GM18870 (cell line): ENCODE data around the gene GRK5.

Experiments used
- ATAC-seq: cut with Tn5 transposase; IDR thresholded peaks from one replicate; pipeline ENCODE4 v1.9.1; 2021; ENCODE audit warnings: moderate library complexity; ENCODE audit not compliant: unreplicated experiment

GRK5 gene

DNA sequence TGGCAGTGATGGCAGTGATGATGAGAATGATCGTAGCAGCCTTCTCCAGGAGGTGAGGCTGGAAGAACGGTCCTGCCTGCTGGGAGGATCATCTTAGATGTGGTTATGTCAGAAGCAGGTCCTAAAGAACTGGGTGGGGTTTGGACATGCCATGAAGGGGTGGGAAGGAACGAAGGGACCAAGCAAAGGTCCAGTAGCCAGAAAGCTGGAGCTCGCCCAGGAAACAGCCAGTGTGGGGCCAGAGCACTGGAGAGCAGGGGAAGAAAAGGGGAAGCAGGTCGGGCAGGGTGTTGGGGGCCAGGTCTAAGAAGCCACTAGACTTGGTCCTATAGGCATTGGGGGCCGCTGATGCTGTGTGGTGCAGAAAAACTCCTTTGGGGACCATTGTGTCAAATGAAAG is 207.8 kb downstream of the GRK5 start:
- ATAC-seq, result no peak

- ATAC-seq, result no peak
These were observed 208.4 kb downstream of the GRK5 start for GRCh38 chr10:119415536-119416503.

DNA sequence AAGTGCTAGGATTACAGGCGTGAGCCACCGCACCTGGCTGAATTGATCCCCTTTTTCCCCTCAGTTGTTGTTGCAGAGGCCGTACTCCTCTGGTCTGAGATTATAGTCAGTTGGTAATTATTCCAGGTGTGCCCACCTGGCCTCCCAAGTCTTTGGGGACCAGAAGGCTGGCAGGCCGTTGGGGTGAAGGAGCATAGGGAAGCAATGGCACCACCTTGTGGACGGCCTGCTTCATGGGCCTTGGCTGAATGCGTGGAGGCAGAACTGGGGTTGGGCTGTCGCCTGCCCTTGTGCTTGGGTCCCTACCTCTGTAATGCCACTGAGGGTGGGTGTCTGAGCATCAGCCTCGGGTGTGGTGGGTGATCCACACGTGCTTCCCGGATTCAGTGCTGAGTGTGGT is 209.5 kb downstream of the GRK5 start:
- no peak for ATAC-seq

- ATAC-seq, result no peak
These were observed 210.5 kb downstream of the GRK5 start for GRCh38 chr10:119417852-119418251.

GRCh38 chr10:119418362-119418761 is 211.0 kb downstream of the GRK5 start:
- ATAC-seq, result no peak

DNA sequence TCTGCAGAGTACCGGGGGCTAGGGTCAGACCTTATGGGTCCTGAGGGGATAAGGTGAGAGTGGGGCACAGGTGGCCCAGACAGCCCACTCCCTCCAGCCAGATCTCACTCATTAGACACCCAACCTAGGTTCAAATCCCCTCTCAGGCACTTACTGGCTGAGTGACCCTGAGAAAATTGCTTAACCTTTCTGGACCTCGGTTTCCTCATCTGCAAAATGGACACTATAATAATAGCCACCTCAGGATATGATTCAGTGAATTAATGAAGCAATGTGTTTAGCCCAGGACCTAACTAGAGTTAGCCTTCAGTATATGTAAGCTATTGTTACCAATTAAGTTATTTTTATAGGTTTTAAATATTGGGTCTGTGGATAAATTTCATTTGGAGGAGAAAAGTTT is 212.6 kb downstream of the GRK5 start:
- ATAC-seq, result no peak

DNA sequence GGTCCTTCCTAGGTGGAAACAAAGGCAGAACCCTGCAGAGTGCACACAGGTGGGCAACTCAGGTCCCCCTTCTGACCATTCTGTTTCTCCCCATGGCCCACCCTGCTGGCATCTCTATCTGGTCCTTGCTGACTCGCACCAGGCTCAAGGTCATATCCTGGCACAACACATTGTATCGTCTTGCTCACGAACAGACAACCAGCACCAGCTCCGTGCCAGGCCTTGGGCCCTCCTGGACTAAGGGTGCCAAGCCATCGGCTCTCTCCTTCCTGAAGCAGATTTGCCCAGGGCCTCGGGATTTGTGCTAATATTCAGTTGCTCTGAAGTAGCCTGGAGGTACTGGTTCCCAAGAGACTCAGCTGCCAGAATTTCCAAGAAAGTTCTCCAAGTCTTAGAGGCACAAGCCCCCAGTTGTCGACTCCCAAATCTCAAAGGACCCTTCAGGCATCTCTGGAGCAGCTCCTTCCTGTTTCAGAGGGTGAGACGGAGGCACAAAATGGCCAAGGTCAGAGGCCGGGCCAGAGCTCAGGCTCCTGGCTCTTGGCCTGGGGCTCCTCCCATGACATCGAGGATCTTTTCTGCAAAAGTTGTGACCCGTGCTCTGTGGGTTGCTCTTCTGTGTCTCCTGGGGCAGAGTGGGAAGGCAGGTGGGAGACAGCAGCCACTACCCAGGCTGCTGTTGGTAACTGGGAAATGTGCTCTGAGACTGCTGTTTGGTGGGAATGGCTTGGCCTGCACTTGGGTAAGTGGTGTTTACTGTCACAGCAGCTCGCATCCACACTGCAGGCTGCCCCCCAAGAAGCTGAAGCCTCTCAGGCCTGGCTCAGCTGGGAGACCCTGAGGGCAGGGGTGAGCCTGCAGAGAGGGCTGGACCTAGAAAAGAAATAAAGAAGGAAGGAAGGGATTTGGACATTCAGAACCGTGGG is 213.8 kb downstream of the GRK5 start:
- ATAC-seq, result no peak

DNA sequence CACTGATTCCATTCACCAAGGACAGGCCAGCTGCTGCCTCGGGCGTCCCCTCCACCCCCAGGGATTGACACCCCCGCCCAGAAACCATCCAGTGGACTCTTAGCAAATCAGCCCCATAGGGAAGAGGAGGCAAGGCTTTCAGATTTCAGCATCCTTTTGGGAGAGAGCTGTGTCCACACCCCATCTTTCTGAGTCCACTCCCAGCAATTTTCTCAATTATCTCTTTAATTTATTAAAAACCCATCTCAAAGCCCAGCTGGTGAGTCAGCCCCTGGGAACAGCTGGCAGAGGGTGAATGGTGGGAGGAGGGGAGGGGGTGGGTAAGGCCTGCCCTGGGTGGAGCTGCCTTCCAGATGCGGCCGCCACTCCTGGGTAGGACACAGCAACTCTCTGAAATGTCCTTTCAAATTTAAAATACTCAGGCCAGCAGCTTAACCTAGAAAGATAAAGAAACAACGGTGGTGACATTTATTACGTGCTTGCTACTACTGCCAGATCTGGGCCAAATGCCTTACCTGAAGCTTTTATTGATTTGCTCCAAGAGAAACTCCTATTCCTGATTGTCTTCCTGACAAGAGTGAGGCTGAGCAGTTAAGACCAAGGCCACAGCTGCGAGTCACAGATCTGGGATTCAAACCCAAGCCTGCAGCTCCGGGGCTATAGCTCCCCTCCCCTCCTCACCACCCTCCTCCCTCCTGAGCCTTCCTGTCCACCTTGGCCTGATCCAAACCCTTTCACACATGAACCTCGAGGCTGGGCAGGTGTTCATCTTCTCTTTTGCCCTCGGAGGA is 214.7 kb downstream of the GRK5 start:
- no peak for ATAC-seq

- ATAC-seq, result no peak
These were observed 215.5 kb downstream of the GRK5 start for GRCh38 chr10:119422682-119423509.

DNA sequence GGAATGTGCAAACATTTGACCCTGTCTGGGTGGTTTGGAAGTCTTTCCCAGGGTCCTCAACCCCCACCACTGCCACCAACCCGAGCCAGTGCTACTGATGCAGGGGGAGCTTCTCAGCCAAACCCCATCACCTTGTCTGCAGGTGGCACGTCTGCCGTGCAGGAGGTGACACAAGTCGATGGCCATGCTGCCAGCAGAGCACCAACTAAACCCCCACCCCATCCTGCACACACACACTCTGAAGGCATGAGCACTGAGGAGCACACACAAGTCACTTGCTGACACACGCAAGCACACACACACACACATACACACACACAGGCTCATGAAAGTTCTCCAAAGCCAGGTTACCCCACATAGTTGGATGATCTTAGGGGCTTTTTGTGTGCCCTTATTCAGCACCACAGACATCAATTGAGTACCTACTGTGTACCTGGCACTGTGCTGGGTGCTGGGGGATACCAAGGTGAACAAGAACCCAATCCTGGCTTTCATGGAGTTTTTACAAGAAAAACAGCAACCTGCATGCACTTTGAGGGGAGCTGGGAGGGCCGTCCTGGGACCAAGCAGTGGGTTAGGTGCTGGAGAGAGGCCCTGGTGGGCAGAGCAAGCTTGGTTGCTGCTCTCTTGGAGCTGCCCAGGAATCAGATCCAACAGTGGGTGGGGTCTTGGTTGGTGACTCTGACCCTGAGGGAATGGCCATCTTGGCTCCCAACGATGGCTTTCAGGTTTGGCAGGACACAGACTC is 216.3 kb downstream of the GRK5 start:
- ATAC-seq, result no peak

- ATAC-seq, result no peak
These were observed 217.0 kb downstream of the GRK5 start for GRCh38 chr10:119424258-119424975.

DNA sequence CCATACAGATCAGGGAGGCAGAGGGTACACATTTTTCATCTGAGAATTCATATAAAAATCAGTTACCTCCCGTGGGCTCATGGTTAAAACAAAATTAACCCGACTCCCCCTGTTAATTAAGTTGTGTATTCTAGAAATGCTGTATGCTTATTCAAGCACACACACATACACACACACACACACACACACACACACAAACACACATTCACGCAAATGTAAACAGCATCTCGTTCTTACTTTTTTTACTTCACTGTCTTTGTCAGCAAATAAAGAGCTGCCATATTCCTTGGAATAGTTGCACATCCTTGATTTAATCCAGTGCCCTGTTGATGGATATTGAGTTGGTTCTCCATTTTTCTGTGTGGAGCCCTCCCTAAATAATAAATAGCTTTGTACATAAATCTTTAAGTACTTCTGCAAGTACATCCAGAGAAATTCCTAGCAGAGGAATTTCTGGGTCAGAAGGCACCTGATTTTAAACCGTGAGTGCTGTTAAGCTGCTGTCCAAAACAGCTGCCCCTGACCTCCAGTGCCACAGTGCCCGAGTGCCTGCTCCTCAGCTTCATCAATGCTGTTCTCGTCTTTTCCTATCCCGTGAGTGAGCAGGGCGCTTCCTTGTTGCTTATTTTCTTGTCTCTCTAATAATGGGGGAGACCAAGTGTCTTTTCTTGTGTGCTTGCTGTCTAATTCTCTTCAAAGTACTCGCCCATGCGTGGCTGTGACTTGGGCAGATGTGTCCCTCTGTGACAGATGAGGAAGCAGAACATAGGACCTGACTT is 217.9 kb downstream of the GRK5 start:
- no peak for ATAC-seq

DNA sequence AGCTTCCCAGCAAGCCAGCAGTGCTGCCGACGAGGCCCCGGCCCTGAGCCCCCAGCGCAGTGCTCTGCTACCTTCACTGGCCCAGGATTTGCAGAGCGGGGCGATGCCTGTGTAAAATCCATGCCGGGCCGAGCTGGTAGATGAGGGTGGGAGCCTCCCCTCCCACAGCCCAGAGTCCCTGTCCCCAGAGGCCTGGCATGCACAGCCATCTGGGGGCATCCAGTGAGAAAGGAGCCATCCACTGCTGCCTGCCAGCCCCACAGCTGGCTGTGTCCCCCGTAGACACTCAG is 218.5 kb downstream of the GRK5 start:
- ATAC-seq, result no peak

GRCh38 chr10:119426699-119427098 is 219.3 kb downstream of the GRK5 start:
- ATAC-seq, result no peak

GRCh38 chr10:119427263-119427864 is 220.0 kb downstream of the GRK5 start:
- no peak for ATAC-seq

- ATAC-seq, result no peak
These were observed 221.4 kb downstream of the GRK5 start for GRCh38 chr10:119428789-119429188.

- ATAC-seq, result no peak
These were observed 222.4 kb downstream of the GRK5 start for GRCh38 chr10:119429771-119430170.
